GM23338 (cell line): ENCODE results near the gene SFSWAP. TPM values are rescaled to one million over a fixed set of nuclear protein-coding genes. Genes with fewer than 3 reads are reported as not detected.

Experiments
- ATAC-seq: fragments of 200-7000 bp; cut with Tn5 transposase; 3 replicates; pipeline ENCODE4 v1.9.1; 2020
- DNase-seq: peaks from one replicate; pipeline ENCODE4 v3.0.0-alpha.2; 2015; ENCODE audit warnings: low spot score
- H2AFZ ChIP-seq: fragments of 200-600 bp; sonication (generic); 2 replicates; pipeline ENCODE4 v1.8.0; 2016; ENCODE audit warnings: antibody characterized with exemption, mild to moderate bottlenecking, moderate library complexity
- H3F3A ChIP-seq: fragments of 200-600 bp; sonication (generic); replicated peaks from 2 replicates; pipeline ENCODE4 v1.8.0; 2017; ENCODE audit warnings: antibody characterized with exemption, mixed run types, low read depth
- H3K27ac ChIP-seq: fragments of 200-600 bp; sonication (generic); 2 replicates; pipeline ENCODE4 v1.6.1; 2016; ENCODE audit warnings: low read depth
- H3K27me3 ChIP-seq: fragments of 200-600 bp; sonication (generic); 2 replicates; pipeline ENCODE4 v1.8.0; 2016; ENCODE audit warnings: mild to moderate bottlenecking, mixed run types, moderate library complexity; ENCODE audit not compliant: insufficient read depth
- H3K36me3 ChIP-seq: fragments of 200-600 bp; sonication (generic); 2 replicates; pipeline ENCODE4 v1.8.0; 2016; ENCODE audit warnings: mild to moderate bottlenecking; ENCODE audit not compliant: insufficient read depth
- H3K4me1 ChIP-seq: fragments of 200-600 bp; sonication (generic); 2 replicates; pipeline ENCODE4 v1.8.0; 2016; ENCODE audit warnings: mild to moderate bottlenecking, moderate library complexity; ENCODE audit not compliant: insufficient read depth
- H3K4me2 ChIP-seq: fragments of 200-600 bp; sonication (generic); 2 replicates; pipeline ENCODE4 v1.7.1; 2017; ENCODE audit warnings: mixed run types
- H3K4me3 ChIP-seq: fragments of 200-600 bp; sonication (generic); 2 replicates; pipeline ENCODE4 v1.6.1; 2016; ENCODE audit warnings: mixed run types
- H3K79me2 ChIP-seq: fragments of 200-600 bp; sonication (generic); replicated peaks from 2 replicates; pipeline ENCODE4 v1.8.0; 2017; ENCODE audit warnings: mild to moderate bottlenecking; ENCODE audit not compliant: insufficient read depth
- H3K9me2 ChIP-seq: fragments of 200-600 bp; sonication (generic); 2 replicates; pipeline ENCODE4 v1.8.0; 2017; ENCODE audit not compliant: insufficient read depth
- H4K20me1 ChIP-seq: fragments of 200-600 bp; sonication (generic); replicated peaks from 2 replicates; pipeline ENCODE4 v1.8.0; 2017; ENCODE audit warnings: mild to moderate bottlenecking; ENCODE audit not compliant: insufficient read depth
- H3K27ac Mint-ChIP-seq: 2 replicates; pipeline ENCODE4 v1.8.0; 2020; ENCODE audit warnings: inconsistent platforms, mild to moderate bottlenecking, moderate library complexity, mixed read lengths
- H3K27me3 Mint-ChIP-seq: 3 replicates; pipeline ENCODE4 v1.8.0; 2022; ENCODE audit warnings: low read depth, mild to moderate bottlenecking, moderate library complexity, mixed read lengths, inconsistent platforms; ENCODE audit not compliant: insufficient read depth, poor library complexity
- H3K36me3 Mint-ChIP-seq: 3 replicates; pipeline ENCODE4 v1.8.0; 2021; ENCODE audit warnings: low read depth, mild to moderate bottlenecking, inconsistent platforms, moderate library complexity, mixed read lengths
- H3K4me1 Mint-ChIP-seq: 3 replicates; pipeline ENCODE4 v1.8.0; 2020; ENCODE audit warnings: mild to moderate bottlenecking, inconsistent platforms, mixed read lengths
- H3K4me3 Mint-ChIP-seq: 3 replicates; pipeline ENCODE4 v1.8.0; 2021; ENCODE audit warnings: moderate library complexity, mild to moderate bottlenecking, inconsistent platforms, mixed read lengths
- H3K9me3 Mint-ChIP-seq: 3 replicates; pipeline ENCODE4 v1.8.0; 2020; ENCODE audit warnings: moderate library complexity, mild to moderate bottlenecking, inconsistent platforms, mixed read lengths
- ETS1 ChIP-seq: IDR thresholded peaks from 2 replicates; pipeline ENCODE4 v1.6.1; 2016; ENCODE audit warnings: antibody characterized with exemption
- EZH2 ChIP-seq: fragments of 200-600 bp; sonication (generic); IDR thresholded peaks from one replicate; pipeline ENCODE4 v1.8.0; 2017; ENCODE audit warnings: antibody characterized with exemption, mild to moderate bottlenecking, low read depth; ENCODE audit not compliant: unreplicated experiment
- EZH2phosphoT487 ChIP-seq: fragments of 200-600 bp; sonication (generic); IDR thresholded peaks from one replicate; pipeline ENCODE4 v1.8.1; 2018; ENCODE audit warnings: antibody characterized with exemption; ENCODE audit not compliant: unreplicated experiment
- JUNB ChIP-seq: IDR thresholded peaks from one replicate; pipeline ENCODE4 v1.6.1; 2016; ENCODE audit warnings: antibody characterized with exemption; ENCODE audit not compliant: unreplicated experiment
- NANOG ChIP-seq: IDR thresholded peaks from 2 replicates; pipeline ENCODE4 v1.6.1; 2016; ENCODE audit warnings: antibody characterized with exemption, borderline replicate concordance
- STAT1 ChIP-seq: IDR thresholded peaks from one replicate; pipeline ENCODE4 v1.6.1; 2016; ENCODE audit warnings: antibody characterized with exemption; ENCODE audit not compliant: unreplicated experiment
- ZNF114 ChIP-seq: fragments of 250-450 bp; sonication (Bioruptor Pico); IDR thresholded peaks from 2 replicates; pipeline ENCODE4 v1.5.0; 2020; ENCODE audit warnings: mild to moderate bottlenecking, moderate library complexity
- ZNF462 ChIP-seq: fragments of 250-450 bp; sonication (Bioruptor Pico); IDR thresholded peaks from 2 replicates; pipeline ENCODE4 v1.5.0; 2020; ENCODE audit warnings: mild to moderate bottlenecking, moderate library complexity
- polyA plus RNA-seq: library from polyadenylated mRNA; unstranded; fragments of >200 nt; fragmentation: Nextera tagmentation; extraction: Ambion mirVana; gene quantifications from 2 replicates; pipeline ENCODE4 v1.2.1, GENCODE V29; 2016
- total RNA-seq: library from RNA; depleted of rRNA; stranded (reverse); fragments of >200 nt; shearing (Covaris generic); gene quantifications from 2 replicates; pipeline ENCODE4 v1.2.3, GENCODE V29; 2014

SFSWAP gene
- total and polyA plus RNA-seq, 2 experiments from 2014 or later = 41.0 to 49.8 TPM

DNA sequence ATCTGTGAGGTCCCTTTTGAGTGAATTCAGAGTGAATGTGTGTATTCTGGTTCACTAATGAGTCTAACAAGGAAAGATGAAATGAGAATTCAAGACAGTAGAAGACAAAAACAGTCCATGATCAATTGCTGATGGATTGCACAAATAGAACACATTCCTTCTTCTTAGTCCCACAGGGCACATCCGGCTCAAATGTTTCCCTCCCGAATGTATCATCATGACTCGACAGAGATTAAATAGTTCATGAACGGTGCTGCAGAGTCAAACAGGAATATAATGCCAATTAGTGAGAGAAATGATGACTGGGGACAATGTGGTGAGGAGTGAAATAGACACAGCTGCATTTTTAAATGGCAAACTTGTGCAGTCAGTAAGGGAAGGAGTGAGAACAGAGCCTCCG is 11.5 kb upstream of the SFSWAP start:
- Mint-ChIP-seq H3K9me3 (peaks cover 11% of the 10 kb centered on the region), H3K27me3 (peaks cover 7% of the 10 kb centered on the region), H3K4me1 (no peaks in the 10 kb centered on the region), H3K4me3 (no peak overlapping the region), H3K36me3 (peaks cover 3% of the 10 kb centered on the region; the same call in 2 of the 3 replicates), H3K27ac (no peak overlapping the region)
- Histone ChIP-seq H3K4me1 (no peaks in the 10 kb centered on the region), H3K36me3 (no peaks in the 10 kb centered on the region), H3K9me2 (0 out of 2 replicates have a peak, but pooled peaks cover 4% of the 10 kb centered on the region), H4K20me1 (no peaks in the 10 kb centered on the region), H3K4me3 (no peak overlapping the region), H3K4me2 (no peak overlapping the region), H3K27ac (no peak overlapping the region), H3K27me3 (no peaks in the 10 kb centered on the region), H2AFZ (no peak overlapping the region), H3F3A (no peaks in the 10 kb centered on the region), H3K79me2 (no peaks in the 10 kb centered on the region)
- DNase-seq (no peak), ATAC-seq (no peak)
- TF ChIP-seq ZNF114 (CRISPR knock-in tag) (no peak), NANOG (no peak), ETS1 (no peak), EZH2 (no peak)

GRCh38 chr12:131700271-131700670 is 10.6 kb upstream of the SFSWAP start:
- Mint-ChIP-seq H3K4me1 (no peaks in the 10 kb centered on the region), H3K9me3 (peaks cover 19% of the 10 kb centered on the region), H3K27ac (no peak overlapping the region), H3K36me3 (peaks cover 3% of the 10 kb centered on the region; the same call in 2 of the 3 replicates), H3K27me3 (peaks cover 7% of the 10 kb centered on the region), H3K4me3 (no peak overlapping the region)
- TF ChIP-seq ETS1 (no peak), STAT1 (no peak), JUNB (no peak), ZNF462 (CRISPR knock-in tag) (no peak), EZH2 (no peak), ZNF114 (CRISPR knock-in tag) (no peak), EZH2phosphoT487 (no peak)
- ATAC-seq (no peak), DNase-seq (no peak)
- no peak overlapping the region for H3K27ac ChIP-seq
- no peaks in the 10 kb centered on the region for H3K27me3 ChIP-seq
- no peak overlapping the region for H3K4me2 ChIP-seq
- H3K4me1 ChIP-seq = no peaks in the 10 kb centered on the region
- no peaks in the 10 kb centered on the region for H4K20me1 ChIP-seq
- H2AFZ ChIP-seq = no peak overlapping the region
- no peaks in the 10 kb centered on the region for H3K79me2 ChIP-seq
- no peaks in the 10 kb centered on the region for H3K36me3 ChIP-seq
- no peak overlapping the region for H3K4me3 ChIP-seq
- H3K9me2 ChIP-seq = 0 out of 2 replicates have a peak, but pooled peaks cover 4% of the 10 kb centered on the region
- H3F3A ChIP-seq = no peaks in the 10 kb centered on the region
